ENCODE data around the gene ZNF766.
A peak's percentile ranks its signal among the peaks of the same experiment; 100 is the strongest.
"Not testable (repeated sequence)": the region's sequence is repeated elsewhere in the genome, so short reads cannot be mapped to it uniquely, and the experiment has no call there.

Gene ZNF766

DNA sequence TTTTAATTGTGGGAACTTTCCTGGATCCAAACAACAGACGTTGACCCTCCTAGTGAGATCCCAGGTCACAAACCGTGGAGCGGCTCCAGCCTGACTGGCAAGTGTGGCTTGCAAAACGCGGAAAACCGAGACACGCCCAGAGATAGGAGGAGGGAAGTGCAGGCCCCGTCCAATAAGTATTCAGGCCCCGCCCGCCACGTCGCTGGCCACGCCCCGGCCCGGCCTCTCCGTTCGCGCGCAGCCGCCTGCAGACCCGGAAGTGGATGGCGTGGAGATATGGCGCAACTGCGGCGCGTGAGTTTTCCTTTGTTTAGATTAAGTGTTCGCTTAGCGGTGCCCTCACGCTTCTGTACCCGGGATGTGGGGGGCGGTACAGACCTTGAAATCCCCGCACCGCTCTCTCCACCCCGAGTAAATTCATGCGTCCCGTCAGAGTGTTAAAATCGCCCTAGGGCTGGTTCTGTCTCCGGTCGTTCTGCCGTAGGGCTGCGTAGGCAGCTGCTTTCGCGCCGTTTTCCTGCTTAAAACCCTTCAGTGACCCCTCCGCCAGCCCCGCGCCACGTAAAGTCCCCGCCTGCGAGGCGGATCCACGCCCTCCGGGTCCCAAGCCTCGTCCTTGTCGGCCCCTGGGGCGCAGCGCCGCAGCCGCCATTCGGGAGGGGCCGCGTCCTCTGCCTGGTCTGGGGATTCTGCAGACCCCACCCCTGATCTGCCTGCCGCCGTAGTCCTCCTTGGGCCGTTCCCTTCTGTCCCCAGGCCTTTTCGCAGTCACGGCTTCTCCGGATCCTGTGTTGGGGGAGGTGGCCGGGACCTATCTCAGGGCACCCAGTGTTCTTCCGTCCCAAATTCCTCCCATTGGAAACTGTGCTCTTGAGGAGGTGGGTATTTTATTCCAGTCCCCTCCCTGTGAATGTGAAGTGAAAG lies at the start of gene ZNF766:
TSS of gene ZNF766 (plus strand) at position 250 of the 924 bp plus-strand sequence. CDS start at position 277, 27 bp downstream.
- DNase-seq = peak; percentile 92

DNA sequence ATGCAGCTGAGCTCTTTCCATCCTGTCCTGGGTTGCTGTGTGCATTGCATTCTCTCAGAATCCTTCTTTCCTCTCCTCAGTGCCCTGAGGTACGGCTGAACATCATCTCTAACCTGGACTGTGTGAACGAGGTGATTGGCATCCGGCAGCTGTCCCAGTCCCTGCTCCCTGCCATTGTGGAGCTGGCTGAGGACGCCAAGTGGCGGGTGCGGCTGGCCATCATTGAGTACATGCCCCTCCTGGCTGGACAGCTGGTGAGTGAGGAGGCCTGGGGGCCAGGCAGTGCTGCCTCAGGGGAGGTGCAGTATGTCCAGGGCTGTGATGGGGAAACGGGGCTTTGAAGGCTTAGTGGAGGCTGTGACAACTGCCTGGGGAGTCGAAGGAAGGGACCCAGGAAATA lies 49.8 kb upstream of the ZNF766 start:
- no peak for DNase-seq

DNA sequence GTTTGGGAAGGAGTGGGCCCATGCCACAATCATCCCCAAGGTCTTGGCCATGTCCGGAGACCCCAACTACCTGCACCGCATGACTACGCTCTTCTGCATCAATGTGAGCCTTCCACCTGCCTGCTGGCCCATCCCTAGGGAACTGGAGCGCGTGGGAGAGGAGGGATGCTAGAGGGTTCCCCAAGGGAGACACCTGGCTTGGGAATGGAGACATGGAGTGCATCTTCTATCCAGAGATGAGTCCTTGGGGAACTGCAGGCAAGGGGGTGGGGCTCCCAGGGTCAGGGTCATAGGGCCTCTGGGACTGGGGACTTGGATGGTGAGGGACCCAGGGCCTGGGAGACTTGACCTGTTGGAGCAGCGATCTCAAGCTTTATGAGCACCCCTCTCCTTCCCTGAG lies 48.4 kb upstream of the ZNF766 start:
- no peak for DNase-seq

DNA sequence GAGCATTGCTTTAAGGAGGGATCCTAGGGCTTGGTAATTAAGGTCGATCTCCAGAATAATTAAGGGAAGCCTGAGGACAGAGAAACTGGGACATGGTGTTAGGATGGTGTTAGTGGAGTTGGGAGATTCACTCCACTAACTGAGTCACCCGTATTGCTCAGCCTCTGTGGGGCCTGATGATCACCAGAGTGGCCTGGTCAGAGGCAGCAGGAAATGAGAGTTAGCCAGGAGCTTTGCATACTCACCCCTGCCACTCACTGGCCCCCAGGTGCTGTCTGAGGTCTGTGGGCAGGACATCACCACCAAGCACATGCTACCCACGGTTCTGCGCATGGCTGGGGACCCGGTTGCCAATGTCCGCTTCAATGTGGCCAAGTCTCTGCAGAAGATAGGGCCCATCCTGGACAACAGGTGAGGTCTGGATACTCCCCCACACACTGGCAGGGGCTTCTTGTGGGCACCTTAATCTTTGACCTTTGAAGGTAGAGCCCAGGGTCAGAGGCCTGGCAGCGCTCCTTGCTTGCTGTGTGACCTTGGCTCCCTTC lies 47.5 kb upstream of the ZNF766 start:
- no peak for DNase-seq

DNA sequence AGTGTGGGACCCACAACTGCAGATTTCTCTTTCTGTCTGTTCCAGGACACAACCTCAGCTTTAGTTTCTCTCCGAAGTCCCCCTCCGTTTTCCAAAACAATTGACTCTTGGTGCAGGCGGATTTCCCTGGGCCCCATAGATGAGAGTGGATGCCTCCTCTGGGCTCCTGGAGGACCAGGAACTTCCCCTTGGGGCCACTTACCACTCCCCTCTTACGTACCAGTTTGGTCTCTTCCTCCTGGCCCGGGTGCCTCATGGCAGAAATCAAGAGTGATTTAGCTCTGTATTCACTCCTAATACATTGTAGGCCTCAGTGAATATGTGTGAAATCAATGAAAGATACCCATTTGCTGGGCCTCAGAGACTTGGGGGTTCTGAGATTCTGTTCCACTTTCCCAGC lies 45.2 kb upstream of the ZNF766 start:
- DNase-seq = no peak

DNA sequence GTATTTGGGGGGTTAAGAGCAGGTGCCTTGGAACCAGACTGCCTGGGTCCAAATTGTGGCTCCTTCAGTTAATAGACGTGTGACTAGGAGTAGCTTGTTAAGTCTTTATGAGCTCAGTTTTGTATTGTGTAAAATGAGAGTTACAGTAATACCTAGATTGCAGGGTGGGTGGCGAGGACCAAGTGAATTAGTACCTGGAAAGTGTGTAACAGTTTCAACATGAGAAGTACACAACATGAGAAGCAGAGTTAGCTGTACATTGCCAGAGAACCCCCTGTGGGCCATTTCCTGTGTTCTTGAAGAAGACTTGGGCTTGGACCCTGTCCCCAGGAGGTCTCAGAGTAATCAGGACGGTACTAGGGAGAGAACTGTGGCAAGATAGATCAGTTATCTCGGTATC lies 42.7 kb upstream of the ZNF766 start:
- DNase-seq = no peak

DNA sequence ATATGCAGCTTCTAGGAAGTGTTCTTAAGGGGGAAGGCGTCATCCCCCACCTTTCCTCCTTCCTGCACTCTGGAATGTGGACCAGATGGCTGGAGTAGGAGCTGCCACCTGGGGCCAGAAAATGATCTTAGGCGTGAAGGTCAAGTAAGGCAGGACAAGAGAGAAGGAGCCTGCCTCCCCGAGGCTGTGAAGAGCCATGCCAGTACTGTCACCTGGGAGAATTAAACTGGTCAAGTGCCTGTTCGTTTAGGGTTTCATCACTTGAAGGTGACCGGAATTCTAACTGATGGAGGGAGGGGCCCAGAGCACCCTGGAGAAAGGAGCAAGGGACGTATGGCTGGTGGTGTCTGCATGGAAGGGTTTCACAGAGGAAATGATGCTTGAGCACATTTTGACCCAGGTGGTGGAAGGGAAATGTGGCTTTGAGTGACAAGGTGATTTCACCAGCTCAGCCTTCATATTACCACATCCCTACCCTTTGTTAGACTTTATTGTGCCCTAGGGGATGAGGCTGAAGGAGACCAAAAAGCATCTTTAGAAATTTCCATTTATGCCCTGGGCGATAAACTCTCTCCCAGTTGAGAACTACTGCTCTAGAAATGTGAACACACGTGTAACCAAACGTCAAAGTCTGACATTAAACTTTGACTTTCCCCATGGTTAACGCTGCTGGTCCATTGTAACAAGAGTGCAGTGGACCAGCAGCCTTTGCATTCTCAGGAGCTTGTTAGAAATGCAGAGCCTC lies 42.0 kb upstream of the ZNF766 start:
- DNase-seq = no peak

DNA sequence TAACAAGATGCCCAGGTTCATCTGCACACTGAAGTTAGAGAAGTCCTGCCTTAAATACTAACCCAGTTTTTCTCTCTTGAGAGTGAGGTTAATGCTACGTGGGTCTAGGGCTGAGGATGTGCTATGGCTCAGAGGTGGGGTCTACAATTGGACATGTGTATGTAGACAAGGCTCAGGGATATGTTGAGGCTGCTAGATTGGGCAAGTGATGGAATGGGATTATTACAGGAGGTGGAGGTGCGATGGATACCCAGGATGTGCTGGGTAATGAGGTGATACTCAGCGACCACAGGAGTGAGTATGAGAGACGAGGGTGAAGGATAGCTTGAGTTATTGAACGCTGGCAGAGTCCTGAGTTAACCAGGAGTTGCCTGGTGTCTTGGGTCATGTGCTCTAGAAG lies 41.4 kb upstream of the ZNF766 start:
- DNase-seq = no peak

DNA sequence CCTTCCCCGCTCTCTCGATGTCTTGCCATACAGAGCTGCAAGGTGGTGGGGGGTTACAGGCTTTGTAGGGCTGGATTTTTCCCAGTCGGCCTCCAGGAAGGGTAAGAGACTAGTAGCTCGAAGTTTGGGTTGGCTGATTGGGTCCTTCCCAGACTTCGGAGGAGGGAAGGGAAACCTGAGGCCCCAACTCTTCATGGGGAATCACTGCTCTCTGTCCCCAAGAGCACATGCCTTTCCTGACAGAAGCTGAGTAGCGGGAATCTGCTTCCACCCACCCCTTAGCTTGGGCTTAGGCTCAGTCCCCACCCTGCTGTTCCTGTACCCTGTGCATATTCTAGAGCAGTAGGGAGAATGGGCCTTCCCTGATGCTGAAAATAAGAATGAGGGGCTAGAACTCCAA lies 39.9 kb upstream of the ZNF766 start:
- DNase-seq = no peak

DNA sequence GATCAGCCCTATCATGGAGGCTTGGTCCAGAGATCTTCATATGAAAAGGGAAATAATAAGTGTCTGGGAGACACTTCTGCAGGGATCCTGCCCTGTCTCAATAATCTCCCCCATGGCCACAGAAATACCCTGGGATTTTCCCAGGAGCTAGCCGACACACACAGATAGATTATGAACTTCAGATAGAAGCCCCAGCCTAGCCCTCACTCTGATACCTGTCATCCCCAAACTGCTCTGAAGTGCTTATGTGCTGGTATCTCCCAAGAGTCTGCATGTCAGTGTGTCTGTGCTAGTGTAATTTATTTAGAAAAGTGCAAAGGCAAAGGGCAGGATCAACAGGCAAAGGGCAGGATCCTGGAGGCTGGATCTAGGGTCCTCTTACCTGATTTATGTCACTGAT lies 38.7 kb upstream of the ZNF766 start:
- no peak for DNase-seq

DNA sequence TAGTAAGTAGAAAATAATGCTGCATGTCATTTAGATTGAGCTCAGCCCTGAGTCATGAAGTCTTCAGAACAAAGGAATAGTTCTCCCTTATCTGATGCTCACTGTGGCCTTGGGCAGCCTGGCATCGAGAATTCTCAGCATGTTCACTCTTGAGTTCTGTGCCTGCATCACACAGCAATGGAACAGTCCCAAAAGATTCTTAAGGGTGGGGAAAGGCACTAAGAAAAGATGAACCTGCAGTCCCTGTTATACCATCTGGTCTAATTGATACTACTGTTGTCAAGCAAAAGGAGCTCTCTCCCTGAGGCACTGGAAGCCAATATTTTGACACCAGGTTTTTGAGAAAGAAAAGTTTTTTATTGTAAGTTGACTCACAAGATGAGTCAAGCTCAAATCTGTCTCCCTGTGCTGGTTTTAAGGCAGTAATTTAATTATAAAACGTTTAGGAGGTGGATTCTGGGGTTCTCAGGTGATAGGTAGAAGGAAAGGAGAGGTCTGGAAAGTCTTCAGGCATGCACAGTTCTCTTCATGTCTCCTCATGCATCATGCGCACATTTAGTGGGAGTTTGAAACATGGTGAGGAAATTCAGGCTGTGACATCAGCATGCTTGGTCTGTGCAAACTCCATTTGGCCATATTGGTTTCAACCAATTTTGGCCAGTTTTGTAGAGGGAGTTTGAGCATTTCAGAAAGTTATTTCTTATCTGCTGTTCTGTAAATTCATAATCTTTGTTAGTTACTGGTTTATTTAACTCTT lies 38.1 kb upstream of the ZNF766 start:
- DNase-seq = no peak

DNA sequence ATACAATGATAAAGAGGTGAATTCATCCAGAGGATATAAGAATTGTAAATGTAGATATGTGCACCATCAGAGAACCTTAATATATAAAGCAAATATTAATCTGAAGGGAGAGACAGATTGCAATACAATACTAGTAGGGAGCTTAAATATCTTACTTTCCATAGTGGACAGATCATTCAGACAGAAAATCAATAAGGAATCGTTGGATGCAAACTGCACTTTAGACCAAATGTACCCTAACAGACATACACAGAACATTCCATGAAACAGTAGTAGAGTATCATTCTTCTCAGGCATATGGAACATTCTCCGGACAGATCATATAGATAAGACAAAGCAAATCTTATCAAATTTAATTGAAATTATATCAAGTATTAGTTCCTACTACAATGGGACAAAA lies 35.0 kb upstream of the ZNF766 start:
- no peak for DNase-seq

DNA sequence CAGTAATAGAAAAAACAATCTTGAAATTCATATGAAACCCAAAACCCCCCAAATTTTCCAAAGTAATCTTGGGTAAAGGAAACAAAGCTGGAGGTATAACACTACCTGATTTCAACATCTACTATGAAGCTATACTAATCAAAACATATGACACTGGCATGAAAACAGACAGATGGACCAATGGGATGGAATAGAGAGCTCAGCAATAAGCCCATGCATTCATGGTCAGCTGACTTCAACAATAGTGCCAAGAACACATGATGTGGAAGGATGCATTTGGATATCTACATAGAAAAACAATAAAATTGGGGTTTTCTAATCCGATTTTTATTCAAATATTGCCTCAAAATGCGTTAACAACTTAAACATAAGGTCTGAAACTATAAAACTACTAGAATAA lies 32.2 kb upstream of the ZNF766 start:
- no peak for DNase-seq

DNA sequence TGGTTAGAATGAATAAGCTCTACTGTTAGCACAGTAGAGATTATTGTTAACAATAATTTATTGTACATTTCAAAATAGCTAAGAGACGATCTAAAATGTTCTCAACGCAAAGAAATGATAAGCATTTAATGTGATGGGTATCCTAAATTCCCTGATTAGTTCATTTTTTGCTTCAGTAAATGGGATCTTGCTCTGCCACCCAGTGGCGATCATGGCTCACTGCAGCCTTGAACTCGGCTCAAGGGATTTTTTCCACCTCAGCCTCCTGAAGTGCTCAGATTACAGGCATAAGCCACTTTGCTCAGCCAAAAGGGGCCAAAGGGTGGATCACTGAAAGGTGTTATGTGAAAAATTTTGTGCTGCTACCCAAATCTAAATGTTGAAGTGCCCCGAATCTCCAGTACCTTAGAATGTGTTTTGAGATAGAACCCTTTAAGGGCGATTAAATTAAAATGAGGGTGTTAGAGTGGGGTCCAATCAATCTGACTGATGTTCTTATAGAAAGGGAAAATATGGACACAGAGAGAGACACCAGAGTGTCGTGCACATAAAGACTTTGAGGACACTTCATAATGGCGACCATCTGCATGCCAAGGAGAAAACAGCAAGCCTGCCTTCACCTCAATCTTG lies 31.5 kb upstream of the ZNF766 start:
- DNase-seq = peak; percentile 22

DNA sequence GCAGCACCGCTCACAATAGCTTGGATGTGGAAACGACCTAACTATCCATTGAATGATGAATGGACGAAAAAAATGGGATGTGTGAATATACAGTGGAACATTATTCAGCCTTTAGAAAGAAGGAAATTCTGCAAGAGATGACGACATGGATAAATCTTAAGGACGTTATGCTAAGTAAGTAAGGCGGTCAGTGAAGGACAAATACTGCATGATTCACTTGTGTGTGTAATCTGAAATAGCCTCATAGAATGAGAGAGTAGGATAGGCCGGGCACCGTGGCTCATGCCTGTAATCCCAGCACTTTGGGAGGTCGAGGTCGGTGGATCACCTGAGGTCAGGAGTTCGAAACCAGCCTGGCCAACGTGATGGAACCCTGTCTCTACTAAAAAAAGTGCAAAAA lies 25.4 kb upstream of the ZNF766 start:
- no peak for DNase-seq

DNA sequence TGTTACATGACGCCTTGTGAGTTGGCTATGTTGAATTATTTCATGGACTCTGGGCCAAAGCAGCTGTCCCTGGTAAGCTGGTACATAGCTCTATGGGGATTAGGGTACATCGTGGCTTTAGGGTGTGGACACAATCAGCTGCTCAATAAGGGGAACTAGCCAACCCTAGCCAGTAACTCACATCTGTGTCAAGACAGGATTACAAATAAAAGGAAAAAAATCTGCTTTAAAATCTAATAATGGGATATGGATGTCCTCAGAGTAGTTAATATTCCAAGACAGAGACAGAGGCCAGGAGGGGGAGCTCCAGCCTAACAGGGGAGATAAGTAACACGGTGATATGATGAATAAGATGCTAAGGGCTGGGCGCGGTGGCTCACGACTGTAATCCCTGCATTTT lies 21.1 kb upstream of the ZNF766 start:
- DNase-seq = no peak

DNA sequence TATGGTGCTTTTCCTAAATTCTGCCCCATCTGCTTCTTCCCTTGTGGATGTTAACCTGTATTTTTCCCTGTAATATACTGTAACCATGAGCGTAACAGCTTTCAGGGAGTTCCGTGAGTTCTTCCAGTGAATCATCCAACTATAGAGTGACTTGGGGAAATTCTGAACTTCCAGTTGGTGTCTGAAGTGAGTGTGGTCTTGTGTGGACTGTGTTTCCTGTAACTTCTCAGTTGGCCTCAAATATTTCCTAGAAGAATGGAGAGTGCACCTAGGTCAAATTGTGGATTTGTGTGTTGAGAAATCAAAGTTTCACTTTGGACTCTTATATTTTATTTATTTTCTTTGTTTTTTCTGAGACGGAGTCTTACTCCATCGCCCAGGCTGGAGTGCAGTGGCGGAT lies 11.0 kb upstream of the ZNF766 start:
- DNase-seq = no peak

DNA sequence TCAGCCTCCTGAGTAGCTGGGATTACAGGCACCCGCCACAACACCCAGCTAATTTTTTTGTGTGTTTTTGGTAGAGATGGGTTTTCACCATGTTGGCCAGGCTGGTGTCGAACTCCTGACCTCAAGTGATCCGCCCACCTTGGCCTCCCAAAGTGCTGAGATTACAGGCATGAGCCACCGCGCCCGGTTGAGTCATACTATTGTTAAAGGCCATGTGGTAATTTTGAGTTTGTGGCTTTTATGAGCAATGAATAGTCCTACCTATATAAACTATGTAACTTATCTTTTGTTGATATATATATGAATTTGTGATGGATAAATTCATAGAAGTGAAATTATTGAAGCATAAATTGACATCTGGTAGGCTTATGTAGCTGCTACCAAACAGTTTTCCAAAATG lies 3.8 kb upstream of the ZNF766 start:
- DNase-seq = not testable (repeated sequence)

DNA sequence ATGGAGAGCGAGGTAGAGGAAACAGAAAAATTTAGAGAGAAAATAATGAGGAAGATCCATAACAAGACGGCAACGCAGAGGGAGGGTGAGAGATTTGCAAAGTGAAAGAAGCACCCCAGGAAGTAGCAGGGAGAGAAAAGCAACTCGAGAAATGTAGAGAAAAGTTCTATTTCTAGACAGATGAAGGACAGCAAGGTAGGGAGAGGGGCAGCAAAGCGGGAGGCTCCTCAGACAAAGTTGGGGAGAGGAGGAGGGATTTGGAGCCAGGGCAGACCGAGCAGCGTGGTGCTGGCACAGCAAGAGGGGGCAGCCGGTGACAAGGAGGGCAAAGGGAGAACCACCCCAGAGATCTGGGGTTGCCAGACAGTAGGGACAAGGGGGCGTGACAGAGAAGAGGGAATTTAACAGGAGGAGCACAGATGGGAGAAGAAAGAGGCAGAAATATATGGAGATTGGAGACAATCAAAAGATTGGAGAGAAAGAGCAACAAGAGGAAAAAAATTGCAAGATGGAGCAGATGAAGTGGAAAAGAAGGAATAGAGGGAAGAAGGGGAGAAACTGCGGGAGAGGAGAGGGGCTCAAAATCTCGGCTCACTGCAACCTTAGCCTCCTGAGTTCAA lies 989 bp downstream of the ZNF766 start:
- DNase-seq = no peak

DNA sequence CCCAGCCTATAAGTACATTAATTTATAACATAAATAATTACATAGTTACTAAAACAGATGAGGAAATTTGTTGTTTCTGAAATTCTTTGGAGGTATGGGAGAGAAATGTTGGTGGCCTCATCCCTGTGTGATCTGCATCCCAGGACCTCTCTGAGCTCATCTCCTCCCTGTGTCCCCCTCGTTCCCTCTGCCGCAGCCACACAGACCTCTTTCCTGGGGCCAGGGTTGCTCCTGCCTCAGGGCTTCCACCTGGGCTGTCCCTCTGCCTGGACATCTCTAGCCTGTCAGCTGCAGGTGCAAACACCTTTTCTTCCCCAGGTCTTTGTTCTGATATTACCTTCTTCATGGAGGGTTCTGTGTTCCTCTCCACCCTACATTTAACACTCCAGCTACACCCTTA lies 3.9 kb downstream of the ZNF766 start:
- no peak for DNase-seq

DNA sequence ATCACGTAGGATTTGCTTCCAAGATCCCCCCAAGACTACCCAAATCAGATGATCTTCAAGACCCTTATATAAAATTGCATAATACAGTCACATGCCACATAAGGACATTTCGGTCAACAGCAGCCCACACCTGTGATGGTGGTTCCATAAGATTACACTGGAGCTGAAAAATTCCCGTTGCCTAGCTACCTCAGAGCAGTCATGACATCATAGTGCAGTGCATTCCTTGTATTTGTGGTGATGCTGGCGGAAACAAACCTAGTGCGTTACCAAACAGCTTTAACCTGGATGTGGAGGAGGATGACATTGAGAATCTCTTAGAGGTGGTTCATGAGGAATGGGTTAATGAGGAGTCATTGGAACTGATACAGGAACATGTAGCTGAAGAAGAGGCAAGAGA lies 4.8 kb downstream of the ZNF766 start:
- DNase-seq = no peak

DNA sequence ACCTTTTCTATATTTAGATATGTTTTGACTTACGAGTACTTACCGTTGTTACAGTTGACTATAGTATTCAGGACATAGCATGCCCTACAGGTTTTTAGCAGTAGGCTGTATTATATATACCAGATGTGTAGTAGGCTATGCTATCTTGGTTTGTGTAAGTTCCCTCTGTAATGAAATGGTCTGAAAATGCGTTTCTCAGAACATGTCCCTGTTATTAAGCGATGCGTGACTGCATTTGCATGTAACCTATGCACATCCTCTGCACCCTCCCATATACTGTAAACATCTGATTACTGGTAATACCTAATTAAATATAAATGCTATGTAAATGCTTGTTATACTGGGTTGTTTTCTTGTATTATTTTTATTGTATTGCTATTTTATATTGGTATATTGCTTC lies 6.6 kb downstream of the ZNF766 start:
- no peak for DNase-seq
